Astrocyte (in vitro differentiated cells and primary cell): Measurements from ENCODE around the gene LBHD1. TPM values are rescaled to one million over a fixed set of nuclear protein-coding genes. Genes with fewer than 3 reads are reported as not detected.

Source experiments
- DNase-seq: peaks from one replicate; pipeline ENCODE4 v3.0.0-alpha.2; 2010; ENCODE audit warnings: low read depth
- FAIRE-seq: peaks from 2 replicates; lab custom pipeline; 2011; peaks lifted over from hg19 to GRCh38; lab: Jason Lieb, UNC
- H2AFZ ChIP-seq: 2 replicates; pipeline ENCODE4 v1.6.0; 2012; ENCODE audit warnings: low read depth, low read length, inconsistent platforms
- H3K27ac ChIP-seq: 2 replicates; pipeline ENCODE4 v1.5.1; 2011; ENCODE audit warnings: low read depth, low read length, inconsistent platforms
- H3K27me3 ChIP-seq: 2 replicates; pipeline ENCODE4 v1.6.0; 2011; ENCODE audit warnings: low read length, inconsistent platforms; ENCODE audit not compliant: insufficient read depth
- H3K36me3 ChIP-seq: 2 replicates; pipeline ENCODE4 v1.5.1; 2011; ENCODE audit warnings: low read length, inconsistent platforms; ENCODE audit not compliant: insufficient read depth
- H3K4me1 ChIP-seq: 2 replicates; pipeline ENCODE4 v1.5.1; 2011; ENCODE audit warnings: low read length, inconsistent platforms; ENCODE audit not compliant: insufficient read depth
- H3K4me2 ChIP-seq: 2 replicates; pipeline ENCODE4 v1.6.0; 2012; ENCODE audit warnings: low read length, inconsistent platforms
- H3K4me3 ChIP-seq: 2 replicates; pipeline ENCODE4 v1.5.1; 2011; ENCODE audit warnings: low read depth, mild to moderate bottlenecking, low read length, inconsistent platforms; ENCODE audit not compliant: insufficient read depth
- H3K79me2 ChIP-seq: 2 replicates; pipeline ENCODE4 v1.6.0; 2012; ENCODE audit warnings: mild to moderate bottlenecking, low read length, inconsistent platforms; ENCODE audit not compliant: insufficient read depth
- H3K9ac ChIP-seq: 2 replicates; pipeline ENCODE4 v1.6.0; 2012; ENCODE audit warnings: mild to moderate bottlenecking, low read length, inconsistent platforms
- H3K9me3 ChIP-seq: 2 replicates; pipeline ENCODE4 v1.5.1; 2012; ENCODE audit warnings: low read depth, mild to moderate bottlenecking, low read length, inconsistent platforms; ENCODE audit not compliant: insufficient read depth
- H4K20me1 ChIP-seq: 2 replicates; pipeline ENCODE4 v1.6.0; 2012; ENCODE audit warnings: low read length, inconsistent platforms; ENCODE audit not compliant: insufficient read depth
- H3K27ac Mint-ChIP-seq: one replicate; pipeline ENCODE4 v1.8.0; 2021; ENCODE audit warnings: mild to moderate bottlenecking, mixed read lengths; ENCODE audit not compliant: unreplicated experiment
- H3K27me3 Mint-ChIP-seq: one replicate; pipeline ENCODE4 v1.8.0; 2021; ENCODE audit warnings: low read depth, mixed read lengths; ENCODE audit not compliant: unreplicated experiment
- H3K36me3 Mint-ChIP-seq: one replicate; pipeline ENCODE4 v1.8.0; 2021; ENCODE audit warnings: low read depth, mixed read lengths; ENCODE audit not compliant: unreplicated experiment
- H3K4me1 Mint-ChIP-seq: one replicate; pipeline ENCODE4 v1.8.0; 2021; ENCODE audit warnings: low read depth, mixed read lengths; ENCODE audit not compliant: unreplicated experiment
- H3K4me3 Mint-ChIP-seq: one replicate; pipeline ENCODE4 v1.8.0; 2021; ENCODE audit warnings: mild to moderate bottlenecking, moderate library complexity, mixed read lengths; ENCODE audit not compliant: unreplicated experiment
- H3K9me3 Mint-ChIP-seq: one replicate; pipeline ENCODE4 v1.8.0; 2021; ENCODE audit warnings: mild to moderate bottlenecking, mixed read lengths; ENCODE audit not compliant: unreplicated experiment
- EZH2 ChIP-seq: IDR thresholded peaks from 2 replicates; pipeline ENCODE4 v1.6.1; 2012; ENCODE audit warnings: mild to moderate bottlenecking, low read length, inconsistent platforms; ENCODE audit not compliant: insufficient read depth
- total RNA-seq: library from RNA; stranded (reverse); gene quantifications from 2 replicates; pipeline ENCODE4 v1.2.1, GENCODE V29; 2021
- TF ChIP-seq, protein P1 (sequence below): IDR thresholded peaks from 2 replicates; pipeline ENCODE4 v1.5.1; 2011; ENCODE audit warnings: low read depth, mild to moderate bottlenecking, inconsistent platforms, low read length, moderate library complexity; ENCODE audit not compliant: insufficient read depth

The LBHD1 gene
- total RNA-seq, 1 donor from 2014 or later = 8.0 TPM

- no peak overlapping the region for H3K4me3 ChIP-seq
- H4K20me1 ChIP-seq = peaks cover 18% of the 10 kb centered on the region
- H3K4me2 ChIP-seq = no peak overlapping the region
- Mint-ChIP-seq H3K36me3 (no peaks in the 10 kb centered on the region), H3K4me3 (no peak overlapping the region), H3K27me3 (no peaks in the 10 kb centered on the region), H3K27ac (no peak overlapping the region), H3K9me3 (no peaks in the 10 kb centered on the region), H3K4me1 (peaks cover 7% of the 10 kb centered on the region)
- FAIRE-seq = no peak
- peaks cover 10% of the 10 kb centered on the region for H3K4me1 ChIP-seq
- peaks cover 71% of the 10 kb centered on the region for H3K79me2 ChIP-seq
- H3K9me3 ChIP-seq = no peaks in the 10 kb centered on the region
- no peak overlapping the region for H3K27ac ChIP-seq
- no peak overlapping the region for H2AFZ ChIP-seq
- H3K27me3 ChIP-seq = no peaks in the 10 kb centered on the region
- no peak overlapping the region for H3K9ac ChIP-seq
- no peak for DNase-seq
- H3K36me3 ChIP-seq = peaks cover 15% of the 10 kb centered on the region
- TF ChIP-seq, protein P1, sequence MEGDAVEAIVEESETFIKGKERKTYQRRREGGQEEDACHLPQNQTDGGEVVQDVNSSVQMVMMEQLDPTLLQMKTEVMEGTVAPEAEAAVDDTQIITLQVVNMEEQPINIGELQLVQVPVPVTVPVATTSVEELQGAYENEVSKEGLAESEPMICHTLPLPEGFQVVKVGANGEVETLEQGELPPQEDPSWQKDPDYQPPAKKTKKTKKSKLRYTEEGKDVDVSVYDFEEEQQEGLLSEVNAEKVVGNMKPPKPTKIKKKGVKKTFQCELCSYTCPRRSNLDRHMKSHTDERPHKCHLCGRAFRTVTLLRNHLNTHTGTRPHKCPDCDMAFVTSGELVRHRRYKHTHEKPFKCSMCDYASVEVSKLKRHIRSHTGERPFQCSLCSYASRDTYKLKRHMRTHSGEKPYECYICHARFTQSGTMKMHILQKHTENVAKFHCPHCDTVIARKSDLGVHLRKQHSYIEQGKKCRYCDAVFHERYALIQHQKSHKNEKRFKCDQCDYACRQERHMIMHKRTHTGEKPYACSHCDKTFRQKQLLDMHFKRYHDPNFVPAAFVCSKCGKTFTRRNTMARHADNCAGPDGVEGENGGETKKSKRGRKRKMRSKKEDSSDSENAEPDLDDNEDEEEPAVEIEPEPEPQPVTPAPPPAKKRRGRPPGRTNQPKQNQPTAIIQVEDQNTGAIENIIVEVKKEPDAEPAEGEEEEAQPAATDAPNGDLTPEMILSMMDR = no peak
- TF ChIP-seq EZH2 = no peak
Measured at GRCh38 chr11:62648967-62649364, 23.1 kb downstream of the LBHD1 start.

DNA sequence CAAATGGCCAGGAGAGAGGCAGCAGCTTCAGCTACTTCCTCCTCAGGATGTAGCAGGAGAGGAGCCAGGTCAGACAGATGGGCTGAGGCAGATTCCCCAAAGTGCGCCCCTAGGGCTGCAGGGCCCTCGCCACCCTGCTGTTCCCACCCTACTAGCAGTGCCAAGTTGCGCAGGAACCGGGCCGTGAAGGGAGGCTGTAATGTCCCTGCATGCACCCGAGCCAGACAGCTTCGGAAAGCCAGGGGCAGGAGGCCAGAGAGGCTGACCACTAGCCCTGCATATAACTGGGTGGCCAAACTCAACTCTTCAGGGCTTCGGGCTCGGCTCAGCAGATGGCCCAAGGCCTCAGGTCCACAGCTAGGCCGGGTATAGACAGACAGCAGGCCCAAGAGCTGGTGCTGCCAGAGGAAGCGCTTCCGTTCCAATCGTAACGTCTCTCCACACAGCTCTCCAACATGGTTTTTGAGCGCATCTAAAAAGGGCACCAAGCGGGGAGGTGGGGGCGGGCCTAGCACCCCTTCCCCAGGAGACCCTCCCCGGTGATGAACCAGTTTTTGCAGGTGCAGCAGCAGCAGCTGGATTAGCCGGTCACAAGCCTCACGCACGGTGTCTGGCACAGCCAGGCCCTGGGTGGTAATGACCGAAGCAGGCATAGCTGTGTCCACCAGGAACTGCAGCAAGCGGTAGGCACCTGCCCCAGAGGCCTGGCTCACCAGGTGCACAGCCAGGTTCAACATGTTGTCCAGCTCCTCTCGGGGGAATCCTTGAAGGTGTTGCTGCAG is 23.7 kb downstream of the LBHD1 start:
- Mint-ChIP-seq H3K27me3 (no peaks in the 10 kb centered on the region), H3K9me3 (no peaks in the 10 kb centered on the region), H3K4me1 (peaks cover 7% of the 10 kb centered on the region), H3K36me3 (no peaks in the 10 kb centered on the region), H3K27ac (no peak overlapping the region), H3K4me3 (no peak overlapping the region)
- Histone ChIP-seq H3K9ac (no peak overlapping the region), H3K4me3 (no peak overlapping the region), H3K27ac (no peak overlapping the region), H3K9me3 (no peaks in the 10 kb centered on the region), H3K27me3 (no peaks in the 10 kb centered on the region), H3K4me2 (no peak overlapping the region), H2AFZ (no peak overlapping the region), H3K36me3 (peaks cover 15% of the 10 kb centered on the region), H4K20me1 (peaks cover 18% of the 10 kb centered on the region), H3K4me1 (peaks cover 10% of the 10 kb centered on the region), H3K79me2 (peaks cover 76% of the 10 kb centered on the region)
- no peak for TF ChIP-seq EZH2
- TF ChIP-seq, protein P1 = no peak
- FAIRE-seq (no peak), DNase-seq (no peak)

- Histone ChIP-seq H3K4me2 (no peak overlapping the region), H3K9ac (no peak overlapping the region), H4K20me1 (peaks cover 22% of the 10 kb centered on the region), H3K9me3 (no peaks in the 10 kb centered on the region), H3K79me2 (peaks cover 77% of the 10 kb centered on the region), H3K36me3 (peaks cover 19% of the 10 kb centered on the region), H2AFZ (no peak overlapping the region), H3K4me3 (no peak overlapping the region), H3K27ac (no peak overlapping the region), H3K27me3 (no peaks in the 10 kb centered on the region), H3K4me1 (peaks cover 10% of the 10 kb centered on the region)
- no peak for DNase-seq
- Mint-ChIP-seq H3K27ac (no peak overlapping the region), H3K27me3 (no peaks in the 10 kb centered on the region), H3K4me1 (peaks cover 7% of the 10 kb centered on the region), H3K4me3 (peak overlapping the region; percentile 60), H3K36me3 (no peaks in the 10 kb centered on the region), H3K9me3 (no peaks in the 10 kb centered on the region)
- TF ChIP-seq EZH2 = no peak
- TF ChIP-seq, protein P1 = no peak
- no peak for FAIRE-seq
Measured at GRCh38 chr11:62647609-62648005, 24.5 kb downstream of the LBHD1 start.
